B cell (primary cell): Measurements from ENCODE around the gene CCDC117. TPM values are rescaled to one million over a fixed set of nuclear protein-coding genes. Genes with fewer than 3 reads are reported as not detected.

ENCODE experiments used
- ATAC-seq: fragments of 200-7000 bp; cut with Tn5 transposase; one replicate; pipeline ENCODE4 v1.10.0; 2021; ENCODE audit warnings: low read depth, mild to moderate bottlenecking, moderate number of reproducible peaks, moderate library complexity
- CTCF ChIA-PET: fragments of 350-600 bp; sonication (Branson Sonifier 250); formaldehyde crosslinking; loops from one replicate; lab custom pipeline; 2021; ENCODE audit warnings: antibody characterized with exemption, inconsistent platforms; lab: Charles Lee
- POLR2A ChIA-PET: fragments of 350-600 bp; sonication (Branson Sonifier 250); formaldehyde crosslinking; loops from one replicate; lab custom pipeline; 2021; ENCODE audit warnings: antibody characterized with exemption; lab: Charles Lee
- DNase-seq: peaks from one replicate; pipeline ENCODE4 v3.0.0; 2013
- H2AFZ ChIP-seq: 2 replicates; pipeline ENCODE4 v1.6.1; 2012; ENCODE audit warnings: mild to moderate bottlenecking, low read depth, low read length; ENCODE audit not compliant: insufficient read depth, poor library complexity, severe bottlenecking
- H3K27ac ChIP-seq, 2 donors: 1 replicate in 1 of 2; 2 replicates in 1 of 2; pipeline ENCODE4 v1.5.1; 2012 to 2013; ENCODE audit warnings: low read length in 2 of 2, mild to moderate bottlenecking in 2 of 2, moderate library complexity in 1 of 2
- H3K27me3 ChIP-seq, 4 experiments: fragments of 200-600 bp in 1 of 4; sonication (generic) in 1 of 4; replicated peaks in 1 of 4; 1 replicate in 2 of 4; 2 replicates in 2 of 4; pipeline versions ENCODE4 v1.6.1 to v1.7.0; 2013 to 2016; ENCODE audit warnings: low read length in 3 of 4, mild to moderate bottlenecking in 2 of 4, mixed read lengths in 1 of 4, moderate library complexity in 1 of 4; ENCODE audit not compliant: insufficient read depth in 4 of 4, control insufficient read depth in 3 of 4; ENCODE audit errors: control extremely low read depth in 1 of 4
- H3K36me3 ChIP-seq, 2 experiments: replicated peaks in 1 of 2; 1 replicate in 1 of 2; 2 replicates in 1 of 2; pipeline versions ENCODE4 v1.6.1 to v1.7.1; 2013; ENCODE audit warnings: low read length in 1 of 2; ENCODE audit not compliant: insufficient read depth in 2 of 2, control insufficient read depth in 1 of 2; ENCODE audit errors: control extremely low read depth in 1 of 2, extremely low read depth in 1 of 2
- H3K4me1 ChIP-seq, 2 donors: fragments of 200-600 bp in 1 of 2; sonication (generic) in 1 of 2; 1 replicate in 1 of 2; 2 replicates in 1 of 2; pipeline versions ENCODE4 v1.5.1 to v1.6.1; 2013 to 2017; ENCODE audit warnings: low read length in 2 of 2; ENCODE audit not compliant: control insufficient read depth in 2 of 2, insufficient read depth in 2 of 2
- H3K4me2 ChIP-seq: replicated peaks from 2 replicates; pipeline ENCODE3; 2012; ENCODE audit warnings: mild to moderate bottlenecking, low read depth, low read length; ENCODE audit not compliant: poor library complexity, severe bottlenecking
- H3K4me3 ChIP-seq, 5 experiments: fragments of 200-600 bp in 1 of 5; sonication (generic) in 1 of 5; 1 replicate in 3 of 5; 2 replicates in 2 of 5; pipeline versions ENCODE4 v1.5.1 to v1.7.0; 2011 to 2016; ENCODE audit warnings: low read length in 4 of 5, mild to moderate bottlenecking in 4 of 5, low read depth in 2 of 5, control low read depth in 1 of 5, moderate library complexity in 1 of 5; ENCODE audit not compliant: insufficient read depth in 1 of 5; ENCODE audit errors: control extremely low read depth in 1 of 5, extremely low read depth in 1 of 5
- H3K79me2 ChIP-seq: fragments of 200-600 bp; sonication (generic); one replicate; pipeline ENCODE4 v1.6.0; 2016; ENCODE audit warnings: low read length; ENCODE audit not compliant: control insufficient read depth, insufficient read depth
- H3K9ac ChIP-seq: fragments of 200-600 bp; sonication (generic); 2 replicates; pipeline ENCODE4 v1.6.1; 2017; ENCODE audit warnings: mild to moderate bottlenecking, low read length, moderate library complexity
- H3K9me3 ChIP-seq, 3 donors: one replicate each; pipeline versions ENCODE4 v1.6.1 to v1.7.1; 2013; ENCODE audit warnings: low read length in 2 of 3; ENCODE audit not compliant: control insufficient read depth in 2 of 3, insufficient read depth in 1 of 3; ENCODE audit errors: control extremely low read depth in 1 of 3
- H4K20me1 ChIP-seq: 2 replicates; pipeline ENCODE4 v1.6.0; 2012; ENCODE audit warnings: mild to moderate bottlenecking, low read length; ENCODE audit not compliant: insufficient read depth, control insufficient read depth, poor library complexity, severe bottlenecking
- H3K27ac Mint-ChIP-seq: one replicate; pipeline ENCODE4 v1.8.0; 2021; ENCODE audit warnings: mixed read lengths
- H3K27me3 Mint-ChIP-seq: one replicate; pipeline ENCODE4 v1.8.0; 2021; ENCODE audit warnings: mixed read lengths
- H3K4me1 Mint-ChIP-seq: one replicate; pipeline ENCODE4 v1.8.0; 2021; ENCODE audit warnings: mixed read lengths
- H3K4me3 Mint-ChIP-seq: one replicate; pipeline ENCODE4 v1.8.0; 2021; ENCODE audit warnings: mixed read lengths
- H3K9me3 Mint-ChIP-seq: one replicate; pipeline ENCODE4 v1.8.0; 2022; ENCODE audit warnings: mixed read lengths; ENCODE audit not compliant: insufficient read depth
- EZH2 ChIP-seq: IDR thresholded peaks from 2 replicates; pipeline ENCODE4 v1.6.1; 2012; ENCODE audit warnings: borderline replicate concordance, low read depth, mild to moderate bottlenecking, moderate library complexity, low read length; ENCODE audit not compliant: insufficient read depth, poor library complexity, severe bottlenecking
- WGBS: methylation state at CpG from one replicate; pipeline ENCODE4 v1.1.5; 2013; ENCODE audit warnings: missing lambda C conversion rate; ENCODE audit not compliant: insufficient coverage; 5-methylcytosine and 5-hydroxymethylcytosine counted together
- intact Hi-C: fragments of 100-400 bp; cut with micrococcal nuclease; formaldehyde crosslinking; loops from one replicate; pipeline ENCODE4 v1.10.0; 2022
- polyA plus RNA-seq: library from polyadenylated mRNA; depleted of rRNA; stranded (reverse); fragments of >200 nt; gene quantifications from 2 replicates; pipeline ENCODE4 v1.2.3, GENCODE V29; 2012
- total RNA-seq, 2 donors: library from RNA; stranded (reverse); fragments of 120-200 nt in 1 of 2; gene quantifications; 1 replicate in 1 of 2; 2 replicates in 1 of 2; pipeline versions ENCODE4 v1.2.3 to v1.2.4, GENCODE V29; 2013 to 2022
- TF ChIP-seq, protein P1 (sequence below): fragments of 200-600 bp; IDR thresholded peaks from one replicate; pipeline ENCODE4 v1.8.0; 2022; ENCODE audit warnings: antibody characterized with exemption, mild to moderate bottlenecking

Gene CCDC117
- total and polyA plus RNA-seq, 2 donors (not counting 1 experiment from before 2014, with no cell fraction given), result 7.7 to 25.6 TPM

GRCh38 chr22:28779833-28780232, 7.3 kb downstream of the CCDC117 start:
- no peak for DNase-seq
- Histone ChIP-seq H3K4me3 (no peak overlapping the region), H3K4me1 (peaks cover 3% of the 10 kb centered on the region in 2 donors), H3K27ac (no peak overlapping the region), H3K9me3 (no peaks in the 10 kb centered on the region), H2AFZ (no peak overlapping the region), H3K4me2 (no peak overlapping the region), H3K36me3 (peaks cover 16 to 73% of the 10 kb centered on the region in 2 experiments), H3K79me2 (peaks cover 82% of the 10 kb centered on the region), H3K27me3 (no peaks in the 10 kb centered on the region), H3K9ac (no peak overlapping the region), H4K20me1 (peaks cover 84% of the 10 kb centered on the region)
- Mint-ChIP-seq H3K4me1 (peaks cover 14% of the 10 kb centered on the region), H3K9me3 (no peaks in the 10 kb centered on the region), H3K4me3 (no peak overlapping the region), H3K27me3 (no peaks in the 10 kb centered on the region), H3K27ac (no peak overlapping the region)
- ChIA-PET POLR2A (no interaction called here), CTCF (interaction anchor here (1.1 kb wide), 1 partner anchor 179 kb away, joined by 4 read pairs; no protein-coding TSS in a partner anchor)
- WGBS, result 92% methylated on average over 2 of the region's 5 CpGs
- no peak for TF ChIP-seq EZH2
- TF ChIP-seq, protein P1, sequence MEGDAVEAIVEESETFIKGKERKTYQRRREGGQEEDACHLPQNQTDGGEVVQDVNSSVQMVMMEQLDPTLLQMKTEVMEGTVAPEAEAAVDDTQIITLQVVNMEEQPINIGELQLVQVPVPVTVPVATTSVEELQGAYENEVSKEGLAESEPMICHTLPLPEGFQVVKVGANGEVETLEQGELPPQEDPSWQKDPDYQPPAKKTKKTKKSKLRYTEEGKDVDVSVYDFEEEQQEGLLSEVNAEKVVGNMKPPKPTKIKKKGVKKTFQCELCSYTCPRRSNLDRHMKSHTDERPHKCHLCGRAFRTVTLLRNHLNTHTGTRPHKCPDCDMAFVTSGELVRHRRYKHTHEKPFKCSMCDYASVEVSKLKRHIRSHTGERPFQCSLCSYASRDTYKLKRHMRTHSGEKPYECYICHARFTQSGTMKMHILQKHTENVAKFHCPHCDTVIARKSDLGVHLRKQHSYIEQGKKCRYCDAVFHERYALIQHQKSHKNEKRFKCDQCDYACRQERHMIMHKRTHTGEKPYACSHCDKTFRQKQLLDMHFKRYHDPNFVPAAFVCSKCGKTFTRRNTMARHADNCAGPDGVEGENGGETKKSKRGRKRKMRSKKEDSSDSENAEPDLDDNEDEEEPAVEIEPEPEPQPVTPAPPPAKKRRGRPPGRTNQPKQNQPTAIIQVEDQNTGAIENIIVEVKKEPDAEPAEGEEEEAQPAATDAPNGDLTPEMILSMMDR, result no peak
- ATAC-seq, result no peak
- intact Hi-C loops, result no loop called here

DNA sequence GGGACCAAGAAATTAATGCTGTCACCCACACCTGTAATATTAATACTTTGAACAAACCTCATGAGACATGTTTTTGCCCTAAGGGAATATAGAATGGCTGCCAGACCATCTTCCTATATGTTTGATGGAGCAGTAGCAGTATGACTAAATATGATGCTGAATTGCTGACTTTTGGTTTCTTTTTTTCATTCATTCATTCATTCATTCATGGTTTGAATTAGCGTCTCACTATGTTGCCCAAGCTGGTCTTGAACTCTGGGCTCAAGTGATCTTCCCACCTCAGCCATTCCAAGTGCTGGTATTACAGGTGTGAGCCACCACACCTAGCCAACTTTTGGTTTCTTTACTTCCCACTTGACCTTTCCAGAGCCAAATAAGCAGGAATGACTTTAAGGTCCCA, 7.8 kb downstream of the CCDC117 start:
- no peak overlapping the region for H3K4me3 Mint-ChIP-seq
- POLR2A ChIA-PET, result no interaction called here
- Histone ChIP-seq H3K9me3 (no peaks in the 10 kb centered on the region), H3K4me3 (no peak overlapping the region), H3K4me1 (no peaks in the 10 kb centered on the region), H3K9ac (no peak overlapping the region), H3K27me3 (no peaks in the 10 kb centered on the region), H3K4me2 (no peak overlapping the region), H3K79me2 (peaks cover 78% of the 10 kb centered on the region), H4K20me1 (peaks cover 82% of the 10 kb centered on the region), H3K36me3 (peaks cover 16 to 77% of the 10 kb centered on the region in 2 experiments), H2AFZ (no peak overlapping the region), H3K27ac (no peak overlapping the region)
- no peak overlapping the region for H3K27ac Mint-ChIP-seq
- no peak for TF ChIP-seq EZH2
- TF ChIP-seq, protein P1, result no peak
- DNase-seq (no peak), ATAC-seq (no peak)
- no peaks in the 10 kb centered on the region for H3K9me3 Mint-ChIP-seq
- H3K4me1 Mint-ChIP-seq, result peaks cover 11% of the 10 kb centered on the region
- CTCF ChIA-PET, result interaction anchor here (1.1 kb wide), 1 partner anchor 179 kb away, joined by 4 read pairs; no protein-coding TSS in a partner anchor
- H3K27me3 Mint-ChIP-seq, result no peaks in the 10 kb centered on the region
- 100% methylated on average over 1 of the region's 1 CpG for WGBS
- intact Hi-C loops, result no loop called here
